GM12878 (cell line): ENCODE data around the gene TEN1. TPM values are rescaled to one million over a fixed set of nuclear protein-coding genes. Genes with fewer than 3 reads are reported as not detected.

Experiments used
- BACH1 ChIP-seq: fragments of 450-650 bp; IDR thresholded peaks from 2 replicates; pipeline ENCODE4 v1.6.1; 2017; ENCODE audit warnings: mild to moderate bottlenecking, borderline replicate concordance
- CHD2 ChIP-seq: IDR thresholded peaks from 2 replicates; pipeline ENCODE4 v1.6.1; 2011; ENCODE audit warnings: low read depth, low read length, improper control_type of control experiment, borderline replicate concordance
- CHD4 ChIP-seq: fragments of 200-600 bp; sonication (generic); IDR thresholded peaks from 2 replicates; pipeline ENCODE4 v1.6.1; 2016; ENCODE audit warnings: mild to moderate bottlenecking
- CREB1 ChIP-seq: IDR thresholded peaks from 2 replicates; pipeline ENCODE4 v1.6.1; 2012; ENCODE audit warnings: low read depth, mild to moderate bottlenecking, inconsistent platforms
- CREM ChIP-seq: IDR thresholded peaks from 2 replicates; pipeline ENCODE4 v1.6.1; 2014; ENCODE audit warnings: antibody characterized with exemption, low read depth
- E2F8 ChIP-seq: fragments of 450-650 bp; IDR thresholded peaks from 2 replicates; pipeline ENCODE4 v1.6.1; 2018; ENCODE audit warnings: mild to moderate bottlenecking, low read depth, moderate library complexity; ENCODE audit not compliant: partially characterized antibody
- IKZF1 ChIP-seq: fragments of 450-650 bp; conservative IDR thresholded peaks from 2 replicates; pipeline ENCODE4 v1.6.1; 2017; ENCODE audit warnings: antibody characterized with exemption, mild to moderate bottlenecking
- MAX ChIP-seq: IDR thresholded peaks from 2 replicates; pipeline ENCODE4 v1.6.1; 2012; ENCODE audit warnings: low read depth, low read length, improper control_type of control experiment
- MEF2B ChIP-seq: fragments of 450-650 bp; IDR thresholded peaks from 2 replicates; pipeline ENCODE4 v1.6.1; 2018; ENCODE audit warnings: mild to moderate bottlenecking, moderate library complexity; ENCODE audit not compliant: partially characterized antibody, poor library complexity, severe bottlenecking
- NBN ChIP-seq: fragments of 450-650 bp; IDR thresholded peaks from 2 replicates; pipeline ENCODE4 v1.6.1; 2016
- NFYB ChIP-seq: IDR thresholded peaks from 2 replicates; pipeline ENCODE4 v1.6.1; 2011; ENCODE audit warnings: low read depth, mild to moderate bottlenecking, low read length, improper control_type of control experiment, moderate library complexity; ENCODE audit not compliant: insufficient read depth
- PAX5 ChIP-seq: IDR thresholded peaks from 2 replicates; pipeline ENCODE4 v1.6.1; 2011; ENCODE audit warnings: low read depth, low read length, borderline replicate concordance
- PBX3 ChIP-seq: IDR thresholded peaks from 2 replicates; pipeline ENCODE4 v1.6.1; 2011; ENCODE audit warnings: mild to moderate bottlenecking, low read depth, low read length, moderate library complexity; ENCODE audit not compliant: insufficient replicate concordance
- PML ChIP-seq: IDR thresholded peaks from 2 replicates; pipeline ENCODE4 v1.6.1; 2012; ENCODE audit warnings: low read length, inconsistent platforms
- RAD21 ChIP-seq: IDR thresholded peaks from 2 replicates; pipeline ENCODE4 v1.6.1; 2011; ENCODE audit warnings: mild to moderate bottlenecking, low read depth, low read length, moderate library complexity; ENCODE audit not compliant: insufficient read depth
- SMAD1 ChIP-seq: fragments of 450-650 bp; IDR thresholded peaks from 2 replicates; pipeline ENCODE4 v1.6.1; 2018; ENCODE audit warnings: mild to moderate bottlenecking, low read depth; ENCODE audit not compliant: partially characterized antibody
- SMAD5 ChIP-seq: IDR thresholded peaks from 2 replicates; pipeline ENCODE4 v1.6.1; 2016; ENCODE audit warnings: antibody characterized with exemption, low read depth
- SMARCA5 ChIP-seq: fragments of 450-650 bp; IDR thresholded peaks from 2 replicates; pipeline ENCODE4 v1.6.1; 2017; ENCODE audit warnings: mild to moderate bottlenecking
- STAT1 ChIP-seq: fragments of 450-650 bp; conservative IDR thresholded peaks from 2 replicates; pipeline ENCODE4 v1.6.1; 2014; ENCODE audit warnings: antibody characterized with exemption, mild to moderate bottlenecking
- TCF3 ChIP-seq: IDR thresholded peaks from 2 replicates; pipeline ENCODE4 v1.6.1; 2012; ENCODE audit warnings: low read depth, mild to moderate bottlenecking, low read length, borderline replicate concordance; ENCODE audit not compliant: insufficient read depth
- ZNF217 ChIP-seq: fragments of 450-650 bp; IDR thresholded peaks from 2 replicates; pipeline ENCODE4 v1.6.1; 2017; ENCODE audit warnings: antibody characterized with exemption, mild to moderate bottlenecking
- polyA plus RNA-seq, 11 experiments: library from polyadenylated mRNA; depleted of rRNA in 4 of 11; unstranded in 6 of 11; stranded (reverse) in 5 of 11; fragments of >200 nt; fragmentation: Nextera tagmentation in 4 of 11; fragmentation: Illumina TruSeq in 1 of 11; extraction: Ambion mirVana in 4 of 11; extraction: Trizol in 1 of 11; gene quantifications; 1 replicate in 1 of 11; 2 replicates in 10 of 11; pipeline versions ENCODE4 v1.2.1 to v1.2.3, GENCODE V29; 2011 to 2016; ENCODE audit warnings: inconsistent platforms in 2 of 11, missing spikeins in 2 of 11, low read depth in 1 of 11
- total RNA-seq, 4 experiments: library from RNA; depleted of rRNA in 3 of 4; stranded (reverse); fragments of >200 nt in 3 of 4; fragmentation: Illumina TruSeq in 1 of 4; extraction: Trizol in 1 of 4; gene quantifications; 2 replicates each; pipeline versions ENCODE4 v1.2.1 to v1.2.3, GENCODE V29; 2013 to 2021
- TF ChIP-seq, protein P1 (sequence below): fragments of 450-650 bp; IDR thresholded peaks from 2 replicates; pipeline ENCODE4 v1.6.1; 2014; ENCODE audit warnings: mild to moderate bottlenecking
- TF ChIP-seq, protein P2 (sequence below), 3 experiments: IDR thresholded peaks in 2 of 3; conservative IDR thresholded peaks in 1 of 3; 2 replicates each; pipeline ENCODE4 v1.5.1; 2011; ENCODE audit warnings: low read depth in 3 of 3, low read length in 3 of 3, mild to moderate bottlenecking in 3 of 3, control low read depth in 2 of 3, moderate library complexity in 2 of 3, inconsistent platforms in 1 of 3, mixed read lengths in 1 of 3; ENCODE audit not compliant: control insufficient read depth in 2 of 3, insufficient read depth in 1 of 3; ENCODE audit errors: extremely low read depth in 1 of 3

The TEN1 gene
- total and polyA plus RNA-seq, 10 of the 15 experiments (the other 5 are each of a cell fraction or from before 2014, with no cell fraction given) = 1.1 to 33.1 (median 17.4) TPM

- TF ChIP-seq PBX3 (peak; percentile 93), RAD21 (no peak), NFYB (peak; percentile 62; the same call in 1 of the 2 replicates), SMAD1 (peak; percentile 90), IKZF1 (peak; percentile 82), STAT1 (peak; percentile 73; the same call in 1 of the 2 replicates), SMARCA5 (no peak), CHD4 (no peak), NBN (0 out of 2 replicates have a peak, but pooled peaks have one; percentile 54), PML (peak; percentile 96), SMAD5 (peak; percentile 94), MEF2B (peak; percentile 45), ZNF217 (no peak), CHD2 (peak; percentile 31; the same call in 1 of the 2 replicates), CREB1 (0 out of 2 replicates have a peak, but pooled peaks have one; percentile 15), MAX (peak; percentile 93), E2F8 (peak; percentile 66), BACH1 (peak; percentile 71), TCF3 (peak; percentile 53; the same call in 1 of the 2 replicates), CREM (peak; percentile 42; the same call in 1 of the 2 replicates), PAX5 (peak; percentile 43; the same call in 1 of the 2 replicates)
- TF ChIP-seq, protein P1, sequence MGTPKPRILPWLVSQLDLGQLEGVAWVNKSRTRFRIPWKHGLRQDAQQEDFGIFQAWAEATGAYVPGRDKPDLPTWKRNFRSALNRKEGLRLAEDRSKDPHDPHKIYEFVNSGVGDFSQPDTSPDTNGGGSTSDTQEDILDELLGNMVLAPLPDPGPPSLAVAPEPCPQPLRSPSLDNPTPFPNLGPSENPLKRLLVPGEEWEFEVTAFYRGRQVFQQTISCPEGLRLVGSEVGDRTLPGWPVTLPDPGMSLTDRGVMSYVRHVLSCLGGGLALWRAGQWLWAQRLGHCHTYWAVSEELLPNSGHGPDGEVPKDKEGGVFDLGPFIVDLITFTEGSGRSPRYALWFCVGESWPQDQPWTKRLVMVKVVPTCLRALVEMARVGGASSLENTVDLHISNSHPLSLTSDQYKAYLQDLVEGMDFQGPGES = 0 out of 2 replicates have a peak, but pooled peaks have one; percentile 43
- TF ChIP-seq, protein P2, sequence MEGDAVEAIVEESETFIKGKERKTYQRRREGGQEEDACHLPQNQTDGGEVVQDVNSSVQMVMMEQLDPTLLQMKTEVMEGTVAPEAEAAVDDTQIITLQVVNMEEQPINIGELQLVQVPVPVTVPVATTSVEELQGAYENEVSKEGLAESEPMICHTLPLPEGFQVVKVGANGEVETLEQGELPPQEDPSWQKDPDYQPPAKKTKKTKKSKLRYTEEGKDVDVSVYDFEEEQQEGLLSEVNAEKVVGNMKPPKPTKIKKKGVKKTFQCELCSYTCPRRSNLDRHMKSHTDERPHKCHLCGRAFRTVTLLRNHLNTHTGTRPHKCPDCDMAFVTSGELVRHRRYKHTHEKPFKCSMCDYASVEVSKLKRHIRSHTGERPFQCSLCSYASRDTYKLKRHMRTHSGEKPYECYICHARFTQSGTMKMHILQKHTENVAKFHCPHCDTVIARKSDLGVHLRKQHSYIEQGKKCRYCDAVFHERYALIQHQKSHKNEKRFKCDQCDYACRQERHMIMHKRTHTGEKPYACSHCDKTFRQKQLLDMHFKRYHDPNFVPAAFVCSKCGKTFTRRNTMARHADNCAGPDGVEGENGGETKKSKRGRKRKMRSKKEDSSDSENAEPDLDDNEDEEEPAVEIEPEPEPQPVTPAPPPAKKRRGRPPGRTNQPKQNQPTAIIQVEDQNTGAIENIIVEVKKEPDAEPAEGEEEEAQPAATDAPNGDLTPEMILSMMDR (IDR thresholded peaks at IDR 0.05 in 2 of 3, conservative IDR thresholded peaks at IDR 0.05 in 1 of 3; ENCODE audit: control insufficient read depth in 2 of 3, extremely low read depth in 1 of 3, insufficient read depth in 1 of 3, low read depth in 3 of 3, low read length in 3 of 3) = peak; percentile 7 to 32 (median 13); a peak in 3 of 6 replicates
These were observed at the start of gene TEN1, which contains the start of gene ACOX1 (continued) for GRCh38 chr17:75978938-75979704.
